Right lobe of liver (tissue), 6 donors: ENCODE measurements around the gene FGR. TPM values are rescaled to one million over a fixed set of nuclear protein-coding genes. Genes with fewer than 3 reads are reported as not detected.

ENCODE experiments used
- ATAC-seq, 4 donors: fragments of 200-7000 bp; cut with Tn5 transposase; one replicate each; pipeline ENCODE4 v1.9.1; 2020; ENCODE audit warnings: mild to moderate bottlenecking in 4 of 4, moderate library complexity in 4 of 4
- DNase-seq, 3 donors: peaks; one replicate each; pipeline ENCODE4 v3.0.0-alpha.2; 2020
- H3K27ac ChIP-seq, 3 donors: fragments of 200-600 bp; one replicate each; pipeline ENCODE4 v1.8.0; 2022
- H3K27me3 ChIP-seq, 2 donors: fragments of 200-600 bp; one replicate each; pipeline ENCODE4 v1.8.0; 2022
- H3K36me3 ChIP-seq, 4 donors: fragments of 200-600 bp; sonication (generic) in 1 of 4; one replicate each; pipeline versions ENCODE4 v1.5.1 to v1.8.0; 2017 to 2022; ENCODE audit warnings: control low read depth in 1 of 4
- H3K4me1 ChIP-seq, 4 donors: fragments of 200-600 bp; sonication (generic) in 1 of 4; one replicate each; pipeline versions ENCODE4 v1.5.1 to v1.8.0; 2017 to 2022; ENCODE audit warnings: control low read depth in 1 of 4
- H3K4me3 ChIP-seq, 3 donors: fragments of 200-600 bp; one replicate each; pipeline ENCODE4 v1.8.0; 2022
- H3K9me3 ChIP-seq, 4 donors: fragments of 200-600 bp; sonication (generic) in 1 of 4; one replicate each; pipeline versions ENCODE4 v1.5.1 to v1.8.0; 2017 to 2022; ENCODE audit warnings: control low read depth in 1 of 4
- POLR2A ChIP-seq: fragments of 450-650 bp; IDR thresholded peaks from one replicate; pipeline ENCODE4 v1.6.1; 2017; ENCODE audit warnings: antibody characterized with exemption, mild to moderate bottlenecking
- WGBS: methylation state at CpG from one replicate; pipeline ENCODE4 v1.1.6; 2018; ENCODE audit warnings: low coverage, low lambda C conversion rate; ENCODE audit not compliant: insufficient coverage; ENCODE audit errors: missing lambda C conversion rate; 5-methylcytosine and 5-hydroxymethylcytosine counted together
- intact Hi-C, 2 donors: fragments of 100-400 bp; cut with DNase I; formaldehyde crosslinking; loops; one replicate each; pipeline versions ENCODE4 v1.11.2 to v1.14.1; 2022
- total RNA-seq, 6 experiments: library from RNA; depleted of rRNA in 2 of 6; stranded (reverse); fragments of >200 nt in 2 of 6; fragmentation: NEBNext Ultra II Directional in 3 of 6; extraction: Animal tissue kit (Norgen Biotek cat#: 25700) in 3 of 6; gene quantifications; one replicate each; pipeline versions ENCODE4 v1.1.0 to v1.2.4, GENCODE V29; 2016 to 2023
- TF ChIP-seq, protein P1 (sequence below), 4 donors: fragments of 200-600 bp in 3 of 4; fragments of 450-650 bp in 1 of 4; IDR thresholded peaks; one replicate each; pipeline versions ENCODE4 v1.5.1 to v1.8.0; 2016 to 2022; ENCODE audit warnings: antibody characterized with exemption in 4 of 4, mild to moderate bottlenecking in 2 of 4
- donor health status: DM: no; HTN: yes; CAD: no.
- donor health status: DM: no; HTN: no; CAD: no.
- donor health status: DM: no; HTN: no; CAD: no.
- donor health status: DM: no; HTN: yes; CAD: no.
- donor health status: DM: no; HTN: yes; CAD: no.

FGR gene
- total RNA-seq, 6 experiments from 2014 or later = 2.5 to 10.0 (median 6.3) TPM

DNA sequence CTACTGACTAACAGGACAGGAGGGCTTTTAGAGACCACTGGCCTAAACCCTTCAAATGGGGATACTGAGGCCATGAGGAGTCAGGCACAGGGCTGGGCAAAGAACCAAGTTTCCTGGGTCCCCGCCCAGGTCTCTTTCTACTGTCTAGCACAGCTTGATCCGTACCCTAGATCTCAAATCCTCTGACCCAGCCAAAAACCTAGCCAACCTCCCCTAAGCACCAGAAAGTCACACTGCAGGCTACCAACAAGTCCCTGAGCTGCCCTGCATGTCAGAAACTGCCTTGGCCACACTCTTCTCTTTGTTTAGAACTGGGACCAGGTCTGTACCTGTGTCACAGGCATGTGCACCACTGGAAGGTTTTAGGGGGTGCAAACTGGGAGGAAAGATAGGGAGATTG, 64.6 kb downstream of the FGR start:
- DNase-seq (no peak), ATAC-seq (no peak)
- H3K9me3 ChIP-seq = no peaks in the 10 kb centered on the region
- peaks cover 0 to 51% (median 21%) of the 10 kb centered on the region in 4 donors for H3K4me1 ChIP-seq
- TF ChIP-seq, protein P1, sequence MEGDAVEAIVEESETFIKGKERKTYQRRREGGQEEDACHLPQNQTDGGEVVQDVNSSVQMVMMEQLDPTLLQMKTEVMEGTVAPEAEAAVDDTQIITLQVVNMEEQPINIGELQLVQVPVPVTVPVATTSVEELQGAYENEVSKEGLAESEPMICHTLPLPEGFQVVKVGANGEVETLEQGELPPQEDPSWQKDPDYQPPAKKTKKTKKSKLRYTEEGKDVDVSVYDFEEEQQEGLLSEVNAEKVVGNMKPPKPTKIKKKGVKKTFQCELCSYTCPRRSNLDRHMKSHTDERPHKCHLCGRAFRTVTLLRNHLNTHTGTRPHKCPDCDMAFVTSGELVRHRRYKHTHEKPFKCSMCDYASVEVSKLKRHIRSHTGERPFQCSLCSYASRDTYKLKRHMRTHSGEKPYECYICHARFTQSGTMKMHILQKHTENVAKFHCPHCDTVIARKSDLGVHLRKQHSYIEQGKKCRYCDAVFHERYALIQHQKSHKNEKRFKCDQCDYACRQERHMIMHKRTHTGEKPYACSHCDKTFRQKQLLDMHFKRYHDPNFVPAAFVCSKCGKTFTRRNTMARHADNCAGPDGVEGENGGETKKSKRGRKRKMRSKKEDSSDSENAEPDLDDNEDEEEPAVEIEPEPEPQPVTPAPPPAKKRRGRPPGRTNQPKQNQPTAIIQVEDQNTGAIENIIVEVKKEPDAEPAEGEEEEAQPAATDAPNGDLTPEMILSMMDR (IDR thresholded peaks at IDR 0.05) = no peak
- TF ChIP-seq POLR2A = no peak
- 55% methylated on average over 2 of the region's 2 CpGs for WGBS
- H3K27ac ChIP-seq = no peak overlapping the region
- H3K4me3 ChIP-seq = no peak overlapping the region
- no peaks in the 10 kb centered on the region for H3K36me3 ChIP-seq
- intact Hi-C loops = no loop called here
- H3K27me3 ChIP-seq = no peaks in the 10 kb centered on the region

DNA sequence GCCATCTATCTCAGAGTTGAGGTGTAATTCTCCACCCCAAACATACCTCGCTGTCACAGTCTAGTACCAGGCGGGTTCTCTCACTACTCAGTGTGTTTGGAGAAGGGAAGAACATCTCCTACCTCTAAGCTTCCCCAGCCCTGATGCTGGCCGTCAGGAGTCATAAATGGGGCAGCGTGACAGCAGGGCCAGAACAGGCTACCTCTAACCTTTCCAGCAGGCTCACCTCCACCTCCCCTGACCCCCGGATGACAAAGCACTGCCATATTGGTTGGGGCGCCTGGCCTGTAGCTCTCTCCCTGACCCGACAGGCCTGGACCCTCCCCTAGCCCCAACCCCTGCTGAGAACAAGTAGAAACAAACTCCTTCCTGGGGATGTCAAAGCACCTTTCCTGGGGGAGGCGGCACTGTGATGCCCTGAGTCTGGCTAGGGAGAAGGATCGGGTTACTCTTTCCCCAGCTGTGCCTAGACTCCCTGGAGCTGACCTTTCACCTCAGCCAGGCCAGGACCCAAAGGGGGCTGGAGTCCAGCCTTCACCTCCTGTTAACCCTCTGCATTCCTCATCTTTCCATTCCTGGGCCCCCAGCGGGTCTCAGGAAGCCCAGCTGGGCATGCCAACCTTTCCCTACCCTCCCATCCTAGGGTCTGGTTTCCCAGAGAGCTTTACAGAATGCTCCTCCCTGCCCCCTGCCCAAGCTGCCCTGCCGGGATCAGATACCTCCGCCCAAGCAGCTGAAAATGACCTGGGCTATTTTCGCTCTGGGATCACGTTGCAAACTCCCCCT, 65.3 kb downstream of the FGR start:
- TF ChIP-seq, protein P1 (IDR thresholded peaks at IDR 0.05) = no peak
- TF ChIP-seq POLR2A = no peak
- Histone ChIP-seq H3K4me1 (peaks cover 0 to 48% (median 20%) of the 10 kb centered on the region in 4 donors), H3K27me3 (no peaks in the 10 kb centered on the region), H3K36me3 (no peaks in the 10 kb centered on the region), H3K27ac (peak overlapping the region in 1 of 3 donors; percentile 37), H3K4me3 (no peak overlapping the region), H3K9me3 (no peaks in the 10 kb centered on the region)
- no peak for ATAC-seq
- WGBS = 56% methylated on average over 8 of the region's 14 CpGs
- intact Hi-C loops = no loop called here
- DNase-seq = no peak

DNA sequence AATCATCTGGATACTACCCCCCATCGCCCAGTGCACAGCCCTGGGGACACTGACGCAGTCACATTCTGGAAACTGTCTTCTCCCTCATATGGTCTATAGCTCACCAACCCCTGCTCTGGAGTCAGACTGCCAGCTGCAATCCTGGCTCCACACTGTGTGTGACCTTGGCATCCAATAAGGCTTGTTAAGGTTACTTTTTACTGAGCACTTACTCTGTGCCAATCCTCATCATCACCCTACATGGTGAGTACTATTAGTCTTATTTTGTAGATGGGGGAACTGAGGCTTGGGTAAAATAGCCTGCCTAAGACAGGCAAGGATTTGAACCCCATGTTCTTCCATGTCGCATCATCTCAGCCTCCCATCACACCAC, 65.9 kb downstream of the FGR start:
- no peak overlapping the region for H3K4me3 ChIP-seq
- 82% methylated on average over 2 of the region's 3 CpGs for WGBS
- H3K4me1 ChIP-seq = peaks cover 0 to 52% (median 22%) of the 10 kb centered on the region in 4 donors
- no peak for DNase-seq
- TF ChIP-seq, protein P1 (IDR thresholded peaks at IDR 0.05) = no peak
- TF ChIP-seq POLR2A = no peak
- intact Hi-C loops = no loop called here
- H3K36me3 ChIP-seq = no peaks in the 10 kb centered on the region
- H3K27ac ChIP-seq = peak overlapping the region in 2 of 3 donors; percentile 37 to 51
- no peaks in the 10 kb centered on the region for H3K9me3 ChIP-seq
- ATAC-seq = peak in 1 of 4 donors; percentile 3
- H3K27me3 ChIP-seq = no peaks in the 10 kb centered on the region

DNA sequence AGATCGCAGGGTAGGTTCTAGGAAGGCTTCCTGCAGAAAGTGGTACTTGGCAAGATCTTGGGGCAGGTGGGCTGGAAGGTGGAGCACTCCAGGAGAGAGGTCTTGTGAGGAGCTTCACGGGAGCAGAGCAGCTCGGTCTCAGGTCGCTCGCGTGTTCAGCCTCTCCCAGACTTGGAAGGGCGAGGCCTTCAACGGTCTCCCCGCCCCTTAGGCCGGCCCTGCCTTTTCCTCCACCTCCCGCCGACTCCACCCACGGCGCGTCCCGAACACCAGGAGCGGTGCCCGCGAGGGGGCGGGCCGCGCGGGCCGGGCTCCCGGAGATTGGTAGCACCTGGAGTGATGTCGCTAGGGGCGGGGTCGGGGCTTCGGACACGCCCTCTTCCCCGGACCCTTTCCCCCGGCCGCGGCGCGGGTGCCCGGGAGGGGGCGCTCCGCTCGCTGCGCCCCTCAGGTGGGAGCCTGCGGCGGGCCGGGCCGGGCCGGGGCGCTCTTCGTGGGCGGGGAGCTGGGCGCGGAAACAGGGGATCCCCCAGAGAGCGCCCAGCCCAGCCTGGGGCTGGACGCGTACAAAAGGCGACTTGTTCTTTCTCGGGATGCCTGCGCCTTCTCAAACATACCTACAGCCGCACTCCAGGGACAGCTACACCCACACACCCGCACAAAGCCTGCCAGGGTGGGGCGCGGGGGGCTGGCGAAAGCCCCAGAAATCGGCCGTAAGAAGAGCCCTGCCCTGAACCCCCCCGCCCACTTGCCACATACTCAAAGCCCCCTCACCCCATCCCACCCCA, 66.5 kb downstream of the FGR start:
- Histone ChIP-seq H3K27me3 (no peaks in the 10 kb centered on the region), H3K27ac (peak overlapping the region; percentile 36 to 51 (median 37)), H3K9me3 (no peaks in the 10 kb centered on the region), H3K4me1 (peaks cover 0 to 57% (median 27%) of the 10 kb centered on the region in 4 donors), H3K4me3 (peak overlapping the region; percentile 18 to 41 (median 36)), H3K36me3 (no peaks in the 10 kb centered on the region)
- ATAC-seq = peak; percentile 80 to 90 (median 86)
- DNase-seq = peak; percentile 97 to 98 (median 98)
- no CpG with 5 or more reads among the region's 65 CpGs for WGBS
- intact Hi-C loops = no loop called here
- TF ChIP-seq POLR2A = peak; percentile 42
- TF ChIP-seq, protein P1 (IDR thresholded peaks at IDR 0.05) = peak; percentile 72 to 83 (median 78)
